Muscle of back (tissue), 11 donors: ENCODE results near the gene NPDC1. TPM values are rescaled to one million over a fixed set of nuclear protein-coding genes. Genes with fewer than 3 reads are reported as not detected.
A peak's percentile ranks its signal among the peaks of the same experiment; 100 is the strongest.
"Not testable (repeated sequence)": the region's sequence is repeated elsewhere in the genome, so short reads cannot be mapped to it uniquely, and the experiment has no call there.

Source experiments
- DNase-seq, 3 donors: peaks; one replicate each; pipeline versions ENCODE4 v3.0.0 to v3.0.0-alpha.2; 2013
- polyA plus RNA-seq, 10 donors: library from polyadenylated mRNA; unstranded; fragments of 120-200 nt; gene quantifications; one replicate each; pipeline ENCODE4 v1.2.1, GENCODE V29; 2013; ENCODE audit not compliant: insufficient read length in 10 of 10

The NPDC1 gene
- polyA plus RNA-seq, 10 donors = 28.5 to 53.0 (median 38.4) TPM

DNA sequence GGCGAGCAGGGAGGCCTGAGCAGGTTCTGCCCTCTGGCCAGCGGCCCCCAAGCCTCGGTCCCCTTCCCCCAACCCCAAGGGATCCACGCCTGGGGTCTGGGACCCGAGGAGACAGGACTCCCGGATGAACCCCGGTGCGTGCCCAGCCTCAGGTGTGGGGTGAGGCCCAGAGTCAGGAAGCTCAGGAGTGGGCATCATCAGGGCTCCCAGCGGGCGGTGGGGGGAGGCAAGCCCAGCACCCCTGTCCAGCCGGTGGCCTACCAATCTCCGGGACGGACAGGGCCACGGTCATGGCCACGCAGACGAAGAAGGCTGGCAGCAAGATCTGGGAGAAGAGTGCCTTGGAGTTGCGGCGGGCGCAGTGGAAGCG is 32.4 kb downstream of the NPDC1 start:
- no peak for DNase-seq

DNA sequence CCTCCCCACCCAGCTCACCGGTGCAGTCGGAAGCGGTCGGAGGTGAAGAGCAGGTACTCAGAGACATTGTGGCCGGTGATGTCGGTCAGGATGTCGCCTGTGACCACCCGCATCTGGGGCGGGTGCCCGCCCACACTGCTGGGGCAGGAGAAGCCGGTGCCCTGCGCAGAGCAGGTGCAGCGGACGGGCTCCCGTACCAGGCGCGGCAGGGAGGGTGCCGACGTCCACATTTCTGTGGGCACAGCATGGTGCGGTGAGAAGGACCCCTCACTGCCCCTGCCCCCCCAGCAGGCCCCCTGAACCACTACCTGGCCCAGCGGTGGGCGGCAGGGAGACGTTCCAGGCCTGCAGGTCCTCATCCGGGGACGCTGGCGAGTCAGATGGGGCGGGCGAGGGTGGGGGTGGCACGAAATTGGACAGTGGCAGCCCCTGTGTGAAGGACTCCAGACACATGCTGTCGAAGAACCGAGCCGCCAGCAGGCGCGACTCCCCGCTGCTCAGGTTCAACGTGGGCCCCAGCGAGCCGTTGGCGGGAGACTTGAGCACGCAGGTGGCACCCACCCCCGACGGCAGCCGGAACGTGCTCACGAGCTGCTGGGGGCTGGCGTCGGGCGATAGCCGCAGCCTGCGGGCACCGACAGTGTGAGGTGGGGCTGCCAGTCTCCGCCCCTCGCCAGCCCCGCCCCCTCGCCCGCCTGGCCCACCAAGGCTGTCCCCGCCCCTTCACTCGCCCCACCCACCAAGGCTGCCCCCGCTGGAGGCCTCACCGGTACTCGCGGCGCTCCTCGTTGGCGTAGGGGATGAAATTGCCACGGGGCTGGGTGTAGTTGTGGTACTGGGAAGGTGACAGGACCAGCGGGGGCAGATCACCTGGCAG is 33.0 kb downstream of the NPDC1 start:
- no peak for DNase-seq

DNA sequence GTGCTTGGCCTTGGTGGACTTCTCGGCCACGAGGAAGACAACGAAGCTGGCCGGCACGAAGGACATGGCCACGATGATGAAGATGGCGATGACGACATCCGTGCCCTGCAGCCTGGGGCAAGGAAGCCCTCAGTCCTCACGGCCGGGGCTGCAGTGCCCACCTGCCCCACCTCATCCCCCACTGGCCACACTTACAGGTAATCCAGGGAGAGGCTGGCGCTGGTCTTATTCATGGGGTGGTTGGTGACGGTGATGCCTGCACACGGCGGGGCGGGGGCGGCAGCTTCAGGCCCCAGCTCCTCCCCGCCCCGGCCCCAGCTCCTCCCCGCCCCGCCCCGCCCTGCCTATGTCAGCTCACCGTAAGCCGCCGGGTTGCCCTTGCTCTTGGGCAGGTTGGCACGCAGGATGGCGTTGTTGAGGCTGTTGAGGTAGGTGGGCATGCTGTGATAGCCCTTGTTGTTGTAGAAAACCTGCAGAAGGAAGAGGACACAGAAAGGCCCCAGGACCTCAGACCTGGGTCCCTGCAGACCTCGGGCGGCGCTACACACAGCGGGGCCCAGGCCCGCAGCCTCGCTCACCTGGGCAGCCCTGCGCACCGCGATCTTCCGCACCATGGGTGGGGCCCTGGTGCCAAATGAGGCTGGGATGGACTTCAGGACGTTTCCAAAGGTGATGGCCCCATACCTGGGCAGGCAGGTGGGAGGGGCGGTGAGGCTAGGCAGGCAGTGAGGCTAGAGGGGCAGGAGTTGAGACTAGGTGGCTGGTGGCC is 33.9 kb downstream of the NPDC1 start:
- DNase-seq = no peak

DNA sequence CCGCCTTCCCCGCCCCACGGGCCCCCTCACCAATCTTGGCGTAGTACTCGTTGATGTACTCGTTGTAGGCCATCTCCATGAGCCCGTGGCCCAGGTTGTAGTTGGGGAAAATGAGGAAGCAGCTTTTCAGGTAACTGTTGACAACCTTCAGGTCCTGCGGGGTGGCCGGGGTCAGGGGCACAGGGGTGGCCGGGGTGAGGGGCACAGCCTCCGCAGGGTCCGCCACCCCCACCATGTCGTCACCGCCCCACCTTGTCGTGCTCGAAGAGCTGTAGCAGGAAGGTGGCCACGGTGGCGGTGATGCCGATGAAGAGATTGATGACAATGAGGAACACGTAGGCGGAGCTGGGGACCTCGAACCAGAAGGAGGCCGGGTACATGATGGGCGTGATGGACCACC is 34.8 kb downstream of the NPDC1 start:
- no peak for DNase-seq

DNA sequence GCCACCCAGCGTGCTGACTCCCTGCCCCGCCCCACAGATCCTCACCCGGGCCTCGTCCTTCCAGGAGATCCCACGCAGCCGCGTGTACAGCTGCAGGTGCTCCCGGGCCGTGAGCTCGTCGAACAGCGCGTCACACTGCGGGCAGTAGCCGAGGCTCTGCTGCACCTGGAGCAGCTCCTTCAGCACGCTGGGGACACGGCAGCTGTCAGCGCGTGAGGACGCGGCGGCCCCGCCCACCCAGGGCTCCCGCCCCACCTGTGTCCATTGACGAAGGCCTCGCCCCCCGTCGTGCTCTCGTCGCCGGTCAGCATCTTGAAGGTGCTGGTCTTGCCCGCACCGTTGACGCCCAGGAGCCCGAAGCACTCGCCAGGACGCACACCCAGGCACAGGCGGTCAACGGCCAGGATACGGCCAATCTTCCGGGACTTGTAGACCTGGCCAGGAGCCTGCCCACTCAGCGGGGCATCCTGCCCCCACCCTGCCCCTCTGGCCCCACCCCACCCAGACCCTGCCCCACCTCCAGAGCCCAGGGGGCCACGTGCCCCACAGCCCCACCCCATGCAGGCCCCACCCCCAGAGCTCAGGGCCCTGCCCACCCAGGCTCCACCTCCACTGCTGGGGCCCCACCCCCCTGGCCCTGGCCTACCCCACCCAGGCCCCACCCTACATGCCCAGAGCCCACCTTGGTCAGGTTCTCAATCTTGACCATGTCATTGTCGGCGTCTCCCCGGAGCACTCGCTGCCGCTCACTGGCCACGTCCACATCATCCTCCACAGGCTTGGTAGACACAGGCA is 35.8 kb downstream of the NPDC1 start:
- no peak for DNase-seq

DNA sequence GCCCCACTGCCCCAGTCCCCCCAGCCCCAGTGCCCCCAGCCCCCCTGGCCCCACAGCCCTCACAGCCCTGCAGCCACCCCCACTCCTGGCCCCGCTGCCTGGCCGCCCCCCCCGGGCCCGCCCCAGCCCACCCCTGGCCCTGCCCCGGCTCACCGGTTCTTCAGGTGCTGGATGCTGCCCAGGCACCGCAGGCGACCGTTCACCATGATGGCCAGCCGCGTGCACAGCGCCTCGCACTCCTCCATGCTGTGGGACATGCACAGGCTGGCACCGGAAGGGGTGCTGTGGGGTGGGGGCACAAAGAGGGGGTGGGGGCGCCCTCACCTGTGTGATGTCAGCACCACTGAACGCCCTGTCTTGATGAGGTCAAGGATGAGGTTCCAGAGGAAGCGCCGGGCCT is 36.8 kb downstream of the NPDC1 start:
- DNase-seq = no peak

DNA sequence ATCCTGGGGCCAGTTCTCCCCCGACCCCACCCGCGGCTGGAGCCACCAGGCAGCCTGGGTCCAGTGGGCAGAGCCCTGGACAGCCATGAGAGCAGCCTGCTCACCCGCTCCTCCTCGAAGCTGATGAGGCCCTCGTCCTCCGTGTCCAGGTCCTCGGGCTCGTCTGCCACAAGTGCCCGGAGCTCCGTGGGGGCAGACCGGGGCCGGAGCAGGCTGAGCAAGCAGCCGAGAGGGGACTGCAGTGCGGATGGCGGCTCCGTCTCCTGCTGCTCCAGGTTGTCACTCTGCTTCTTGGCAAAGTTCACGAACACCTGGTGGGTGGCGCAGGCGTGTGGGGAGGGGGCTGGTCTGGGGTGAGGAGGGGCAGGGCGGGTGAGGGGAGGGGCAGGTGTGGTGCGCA is 37.7 kb downstream of the NPDC1 start:
- no peak for DNase-seq

DNA sequence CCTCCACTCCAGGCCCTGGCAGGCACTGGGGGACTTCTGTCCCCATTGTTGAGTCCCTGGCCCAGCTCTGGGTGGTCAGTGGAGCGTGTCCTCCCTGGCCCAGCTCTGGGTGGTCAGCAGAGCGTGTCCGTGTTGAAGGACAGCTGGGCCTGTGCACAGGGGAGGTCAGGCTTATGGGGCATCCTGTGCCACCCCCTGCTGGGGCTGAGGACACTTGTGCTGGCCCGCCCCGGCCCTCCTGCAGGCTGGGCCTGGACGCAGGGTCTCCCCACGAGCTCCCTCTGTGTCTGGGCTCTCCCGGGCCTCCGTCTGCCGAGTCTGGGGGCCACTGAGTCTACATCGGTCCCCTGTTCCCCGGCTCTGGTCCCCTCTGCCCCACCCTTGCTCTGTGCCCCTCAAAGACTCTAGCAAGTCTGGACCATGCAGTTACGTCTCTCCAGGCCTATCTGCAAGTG is 38.1 kb downstream of the NPDC1 start:
- no peak for DNase-seq

DNA sequence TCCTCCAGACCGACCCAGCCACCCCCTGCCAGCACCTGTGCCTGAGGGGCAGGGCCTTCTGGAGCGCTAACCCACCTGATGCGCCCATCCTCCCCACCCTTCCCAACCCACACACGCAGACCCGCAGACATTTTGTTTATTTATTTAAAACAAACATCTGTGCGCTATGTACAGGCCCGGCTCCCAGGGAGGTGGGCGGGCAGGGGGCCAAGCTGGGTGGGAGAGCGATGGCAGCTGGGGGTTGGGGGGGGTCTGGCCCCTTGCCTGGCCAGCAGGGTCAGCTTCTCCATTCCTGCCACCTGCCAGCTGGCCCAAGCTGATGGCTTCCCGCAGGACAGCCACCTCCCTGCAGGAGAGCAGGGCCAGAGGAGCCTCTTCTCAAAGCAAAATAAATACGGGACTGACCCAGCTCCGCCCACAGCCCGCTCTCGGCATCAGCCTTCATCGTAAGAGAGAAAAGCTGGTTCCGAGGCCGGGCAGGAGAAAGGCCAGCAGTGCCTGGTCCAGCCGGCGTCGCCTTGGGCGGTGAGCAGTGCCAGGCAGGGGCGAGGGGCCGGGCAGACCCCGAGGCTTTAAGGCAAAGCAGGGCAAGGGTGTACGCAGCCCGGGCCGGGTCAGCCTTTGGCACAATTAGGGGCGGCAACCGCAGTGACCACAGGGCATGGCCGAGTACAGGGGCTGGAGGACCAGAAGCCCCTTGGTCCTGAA is 38.7 kb downstream of the NPDC1 start:
- peak in 1 of 3 donors; percentile 62 for DNase-seq

DNA sequence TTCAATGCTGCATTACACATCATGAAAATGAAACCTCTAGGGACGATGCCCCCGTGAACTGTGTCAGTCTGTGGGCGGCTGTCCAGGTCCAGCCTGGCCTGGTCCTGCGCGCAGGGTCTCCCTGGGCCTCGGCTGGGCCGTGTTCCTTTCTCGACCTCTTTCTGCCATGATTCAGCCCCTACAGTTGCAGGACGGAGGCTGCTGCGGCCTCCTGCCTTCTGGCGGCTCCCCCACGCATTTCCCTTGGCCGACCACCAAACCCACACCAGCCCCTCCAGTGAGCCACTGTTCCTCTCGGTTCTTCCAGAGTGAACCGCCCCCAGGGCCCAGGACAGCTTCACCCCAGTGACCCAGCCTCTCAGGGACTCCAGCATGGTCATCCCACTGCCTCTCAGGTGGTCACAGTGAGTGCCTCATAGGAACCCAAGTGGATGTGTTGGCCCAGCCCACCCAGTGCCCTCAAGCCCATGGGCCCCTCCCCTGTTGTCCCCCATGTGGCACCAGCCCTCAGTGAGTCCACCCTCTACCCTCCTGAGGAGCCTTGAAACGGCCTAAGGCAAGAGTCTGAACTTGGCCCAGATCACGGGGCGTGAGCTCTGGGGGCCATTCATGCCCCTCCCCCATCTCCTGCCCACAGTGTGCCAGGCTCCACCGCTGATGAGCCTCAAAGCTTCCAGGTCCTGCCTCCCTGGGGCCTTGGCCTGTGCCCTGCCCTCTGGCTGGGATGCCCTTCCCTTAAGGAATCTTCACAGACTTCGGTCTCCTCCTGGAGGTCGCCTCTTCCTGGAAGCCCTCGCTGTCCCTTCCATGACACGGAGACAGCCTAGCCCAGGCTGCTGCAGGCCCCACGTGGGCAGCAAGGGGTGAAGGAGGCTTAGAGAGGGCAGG is 39.6 kb downstream of the NPDC1 start:
- DNase-seq = no peak

DNA sequence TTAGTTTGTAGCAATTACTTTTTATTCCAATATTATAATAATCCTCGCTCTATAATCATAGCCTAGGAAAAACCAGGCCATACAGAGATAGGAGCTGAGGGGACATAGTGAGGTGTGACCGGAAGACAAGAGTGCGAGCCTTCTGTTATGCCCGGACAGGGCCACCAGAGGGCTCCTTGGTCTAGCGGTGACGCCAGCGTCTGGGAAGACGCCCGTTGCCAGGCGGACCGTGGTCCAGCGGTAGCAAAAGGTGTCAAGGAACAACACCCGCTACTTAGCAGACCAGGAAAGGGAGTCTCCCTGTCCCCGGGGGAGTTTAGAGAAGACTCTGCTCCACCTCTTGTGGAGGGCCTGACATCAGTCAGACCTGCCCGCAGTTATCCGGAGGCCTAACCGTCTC is 41.7 kb downstream of the NPDC1 start:
- not testable (repeated sequence) for DNase-seq

DNA sequence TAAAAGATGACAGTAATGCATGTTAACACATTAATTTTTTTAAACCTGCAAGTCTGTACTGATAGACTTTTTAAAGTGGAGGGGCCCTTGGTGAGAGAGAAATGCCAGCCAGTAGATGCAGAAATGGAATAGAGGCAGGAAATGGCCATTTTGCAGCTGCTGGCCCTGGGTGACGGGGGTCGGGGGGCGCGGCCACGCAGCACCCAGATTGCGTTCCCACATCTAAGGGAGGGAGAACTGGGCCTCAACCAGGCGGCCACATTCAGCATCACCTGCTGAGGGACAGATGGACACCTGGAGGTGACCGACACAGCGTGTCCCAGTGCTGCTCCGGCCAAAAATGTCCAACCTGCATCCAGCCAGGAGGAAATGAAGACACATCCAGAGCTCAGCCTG is 43.3 kb downstream of the NPDC1 start:
- no peak for DNase-seq

DNA sequence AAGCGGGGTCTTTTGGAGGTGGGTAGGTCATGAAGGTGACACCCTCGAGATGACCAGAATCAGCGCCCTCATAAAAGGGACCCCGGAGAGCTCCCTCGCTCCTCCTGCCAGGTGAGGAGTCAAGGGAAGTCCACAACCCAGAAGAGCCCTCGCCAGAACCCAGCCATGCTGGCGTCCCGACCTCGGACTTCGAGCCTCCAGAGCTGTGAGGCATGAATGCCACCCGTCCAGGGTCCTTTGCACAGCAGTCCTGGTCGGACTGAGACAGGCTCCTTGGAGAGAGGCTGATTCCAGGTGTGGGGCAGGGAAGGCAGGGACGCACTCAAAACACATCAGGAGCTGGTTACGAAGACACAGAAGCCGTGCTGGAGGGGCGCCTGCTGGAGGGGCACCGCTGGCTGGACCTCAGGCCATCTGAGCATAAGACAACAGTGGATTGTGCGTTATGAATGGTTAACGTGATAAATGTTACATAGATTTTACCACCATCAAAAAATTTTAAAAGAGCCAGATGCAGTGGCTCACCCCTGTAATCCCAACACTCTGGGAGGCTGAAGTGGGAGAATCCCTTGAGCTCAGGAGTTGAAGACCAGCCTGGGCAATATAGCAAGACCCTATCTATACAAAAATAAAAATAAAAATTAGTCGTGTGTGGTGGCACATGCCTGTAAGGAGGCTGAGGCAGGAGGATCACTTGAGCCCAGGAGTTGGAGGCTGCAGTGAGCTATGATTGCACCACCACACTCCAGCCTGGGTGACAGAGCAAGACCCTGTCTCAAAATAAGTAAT is 43.9 kb downstream of the NPDC1 start:
- no peak for DNase-seq

DNA sequence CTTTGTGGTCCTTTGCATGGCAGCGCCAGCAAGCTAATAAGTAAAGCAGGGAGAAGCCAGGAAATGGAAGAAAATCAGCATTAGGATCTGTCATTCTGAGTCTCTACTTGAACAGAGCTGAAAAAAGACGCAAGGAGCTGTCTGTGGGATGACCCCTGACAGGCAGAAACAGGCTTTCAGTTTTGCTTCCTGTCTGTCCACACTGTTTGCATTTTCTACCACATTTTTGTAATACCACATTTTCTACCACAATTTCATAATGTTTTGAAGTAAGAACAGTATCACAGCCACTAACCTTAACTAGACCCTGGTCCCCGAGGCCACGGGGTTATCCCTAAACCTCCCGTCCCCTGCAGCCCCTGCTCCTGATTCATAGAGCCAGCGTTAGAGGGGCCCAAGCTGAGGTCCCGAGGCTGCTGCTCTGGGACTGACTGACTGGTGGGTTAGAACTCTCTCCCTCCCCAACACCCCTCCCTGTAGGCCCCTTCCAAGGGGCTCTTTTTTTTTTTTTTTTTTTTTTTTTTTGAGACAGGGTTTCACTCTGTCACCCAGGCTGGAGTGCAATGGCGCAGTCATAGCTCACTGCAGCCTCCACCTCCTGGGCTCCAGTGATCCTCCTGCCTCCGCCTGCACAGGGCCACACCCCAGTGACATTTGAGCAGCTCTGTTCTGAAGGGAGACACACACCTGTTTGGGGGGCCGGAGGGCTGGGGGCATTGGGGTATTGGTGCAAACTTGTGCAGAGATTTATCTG is 45.6 kb downstream of the NPDC1 start:
- no peak for DNase-seq

DNA sequence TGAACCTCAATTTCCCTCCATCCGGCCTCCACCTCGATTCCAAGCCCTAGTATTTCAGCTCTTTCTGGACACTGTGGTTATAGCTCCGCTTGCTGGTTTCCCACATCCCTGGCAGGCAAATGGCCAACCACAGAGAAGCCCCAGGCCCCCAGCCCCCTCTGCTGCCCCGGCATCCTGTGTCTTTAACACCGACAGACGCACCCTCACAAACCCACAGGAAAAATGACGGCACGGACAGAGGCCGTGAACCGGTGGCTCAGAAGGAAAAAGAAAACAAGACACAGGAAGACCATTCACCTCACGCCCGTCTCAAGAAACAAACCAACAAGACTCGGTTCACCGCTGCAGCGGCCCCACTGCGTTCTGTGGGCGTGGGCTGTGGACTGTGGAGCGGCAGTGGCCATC is 48.1 kb downstream of the NPDC1 start:
- DNase-seq = no peak

DNA sequence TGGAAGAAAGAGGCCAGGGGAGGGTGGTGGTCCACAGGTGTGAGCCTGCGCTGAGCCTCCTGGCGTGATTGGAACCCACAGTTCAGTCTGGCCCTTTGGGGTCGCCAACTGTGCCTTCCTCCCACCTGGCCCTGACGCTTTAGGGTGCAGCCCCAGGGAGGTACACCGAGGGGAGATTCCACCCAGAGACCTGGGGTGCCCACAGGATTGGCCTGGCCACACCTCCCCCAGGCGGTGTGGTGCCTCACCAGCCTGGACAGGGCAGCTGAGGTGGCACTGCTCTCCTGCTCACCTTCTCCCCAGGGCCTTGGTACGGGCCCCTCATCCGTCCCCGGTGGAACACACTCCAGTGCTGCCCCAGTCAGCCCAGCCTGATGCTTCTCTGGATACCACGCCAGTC is 48.6 kb downstream of the NPDC1 start:
- DNase-seq = no peak

DNA sequence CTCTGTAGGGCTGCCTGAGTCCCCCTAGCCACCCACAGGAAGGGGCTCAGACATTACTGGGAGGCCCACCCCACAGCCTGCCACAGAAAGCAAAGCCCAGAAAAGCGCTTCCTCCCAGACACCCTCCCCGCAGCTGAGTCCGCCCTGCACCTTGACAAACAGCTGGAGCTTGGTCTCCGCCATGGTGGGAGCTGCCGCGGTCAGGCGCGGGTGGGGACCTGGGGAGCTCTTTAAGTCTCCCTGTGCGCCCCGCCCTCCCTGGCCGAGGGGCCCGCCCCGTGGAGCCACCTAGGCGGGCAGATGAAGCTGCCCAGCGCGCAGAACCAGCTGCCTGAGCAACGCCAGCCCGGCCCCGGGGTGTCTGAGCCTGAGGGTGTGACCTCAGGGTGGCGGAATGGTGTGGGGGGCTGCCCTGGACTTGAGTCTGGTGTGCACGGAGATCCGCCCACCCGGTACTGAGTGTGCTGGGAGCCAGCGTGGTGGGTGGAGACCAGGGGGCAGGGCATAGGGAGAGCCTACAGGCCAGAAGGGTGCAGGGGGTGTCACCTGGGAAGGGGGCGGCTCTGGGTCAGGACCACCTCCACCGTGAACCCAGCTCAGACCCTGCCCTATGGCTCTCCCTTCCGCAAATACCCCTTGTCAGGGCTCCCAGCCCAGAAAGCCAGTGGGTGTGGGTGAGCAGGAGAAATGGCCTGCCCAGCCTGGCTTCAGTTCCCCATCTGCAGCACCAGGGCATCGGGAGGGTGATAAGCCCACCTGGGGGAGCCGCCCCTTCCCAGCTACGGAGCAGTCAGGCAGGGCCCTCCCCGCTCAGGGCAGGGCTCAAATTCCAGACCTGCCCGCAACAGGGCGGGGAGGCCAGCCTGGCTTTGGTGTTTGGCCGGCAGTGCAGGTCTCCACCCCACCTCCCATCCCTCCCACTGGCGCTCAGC is 49.4 kb downstream of the NPDC1 start, which contains the start of gene CLIC3:
TSS of gene CLIC3 (minus strand) at position 208 of the 932 bp plus-strand sequence. CDS start at position 183, 25 bp downstream.
- peak in 1 of 3 donors; percentile 58 for DNase-seq
